Large intestine (tissue), 3 donors: ENCODE measurements around the gene CFAP74. TPM values are rescaled to one million over a fixed set of nuclear protein-coding genes. Genes with fewer than 3 reads are reported as not detected.

ENCODE experiments used
- DNase-seq, 2 donors: peaks; one replicate each; pipeline versions ENCODE4 v3.0.0 to v3.0.0-alpha.2; 2013
- H3K27ac ChIP-seq: one replicate; pipeline ENCODE4 v1.5.1; 2013; ENCODE audit warnings: low read length
- H3K27me3 ChIP-seq: 2 replicates; pipeline ENCODE4 v1.6.1; 2013; ENCODE audit warnings: low read length; ENCODE audit not compliant: control insufficient read depth, insufficient read depth
- H3K36me3 ChIP-seq: 2 replicates; pipeline ENCODE4 v1.6.1; 2013; ENCODE audit warnings: low read length; ENCODE audit not compliant: control insufficient read depth, insufficient read depth
- H3K4me1 ChIP-seq: one replicate; pipeline ENCODE4 v1.6.1; 2013; ENCODE audit warnings: low read length; ENCODE audit not compliant: control insufficient read depth, insufficient read depth
- H3K4me3 ChIP-seq: one replicate; pipeline ENCODE4 v1.5.1; 2013; ENCODE audit warnings: low read length
- H3K9me3 ChIP-seq: one replicate; pipeline ENCODE4 v1.6.1; 2013; ENCODE audit warnings: mild to moderate bottlenecking, low read depth, low read length, moderate library complexity; ENCODE audit not compliant: control insufficient read depth
- WGBS: methylation state at CpG from one replicate; pipeline ENCODE4 v1.1.5; 2013; ENCODE audit warnings: low lambda C conversion rate; ENCODE audit not compliant: insufficient coverage; 5-methylcytosine and 5-hydroxymethylcytosine counted together
- polyA plus RNA-seq: library from polyadenylated mRNA; unstranded; fragments of 120-200 nt; gene quantifications from one replicate; pipeline ENCODE4 v1.2.1, GENCODE V29; 2013

CFAP74 gene
- polyA plus RNA-seq, 1 donor: 1.4 TPM

DNA sequence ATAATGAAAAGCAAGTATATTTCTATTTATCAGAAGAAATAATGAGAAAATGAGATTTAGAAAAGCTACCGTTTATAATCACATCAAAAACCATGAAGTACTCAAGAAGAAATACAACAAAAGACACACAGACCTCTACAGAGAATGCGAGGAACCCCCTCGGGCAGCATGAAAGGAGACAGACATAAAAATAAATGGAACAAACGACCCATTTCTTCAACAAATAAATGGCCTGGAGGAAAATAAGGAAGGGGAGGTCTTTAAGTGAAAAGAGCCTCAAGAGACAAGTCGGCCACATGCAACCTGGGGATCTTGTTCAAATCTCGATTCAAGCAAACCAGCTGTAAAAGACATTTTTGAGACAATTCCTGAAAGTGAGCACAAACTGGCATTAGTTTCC is 6.0 kb downstream of the CFAP74 start:
- no peak for DNase-seq
- WGBS: 66% methylated on average over 3 of the region's 6 CpGs
- Histone ChIP-seq H3K4me3 (no peak overlapping the region), H3K4me1 (no peaks in the 10 kb centered on the region), H3K27ac (no peak overlapping the region), H3K27me3 (peaks cover 5% of the 10 kb centered on the region), H3K9me3 (no peaks in the 10 kb centered on the region), H3K36me3 (no peaks in the 10 kb centered on the region)

DNA sequence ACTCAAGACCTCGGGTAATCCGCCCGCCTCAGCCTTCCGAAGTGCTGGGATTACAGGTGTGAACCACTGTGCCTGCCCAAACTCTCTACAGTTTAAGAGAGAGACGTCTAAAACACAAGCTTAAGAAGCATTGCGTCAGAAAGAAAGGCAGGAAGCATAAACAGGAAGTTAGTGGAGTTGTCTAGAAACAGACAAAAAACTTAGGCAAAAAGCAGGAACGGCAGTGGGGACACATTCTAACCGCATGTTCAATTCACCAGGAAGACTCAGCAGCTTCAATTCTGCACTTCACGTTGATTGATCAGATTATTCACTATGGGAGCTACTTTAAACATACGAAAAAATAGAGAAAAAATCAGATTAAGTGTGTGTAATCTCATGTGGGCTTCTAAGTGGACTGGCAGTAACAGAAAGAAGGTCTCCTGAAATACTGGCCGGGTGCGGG is 7.4 kb downstream of the CFAP74 start:
- H3K4me3 ChIP-seq: no peak overlapping the region
- H3K9me3 ChIP-seq: no peaks in the 10 kb centered on the region
- DNase-seq: no peak
- no peaks in the 10 kb centered on the region for H3K4me1 ChIP-seq
- 68% methylated on average over 3 of the region's 12 CpGs for WGBS
- H3K36me3 ChIP-seq: no peaks in the 10 kb centered on the region
- peaks cover 5% of the 10 kb centered on the region for H3K27me3 ChIP-seq
- no peak overlapping the region for H3K27ac ChIP-seq

DNA sequence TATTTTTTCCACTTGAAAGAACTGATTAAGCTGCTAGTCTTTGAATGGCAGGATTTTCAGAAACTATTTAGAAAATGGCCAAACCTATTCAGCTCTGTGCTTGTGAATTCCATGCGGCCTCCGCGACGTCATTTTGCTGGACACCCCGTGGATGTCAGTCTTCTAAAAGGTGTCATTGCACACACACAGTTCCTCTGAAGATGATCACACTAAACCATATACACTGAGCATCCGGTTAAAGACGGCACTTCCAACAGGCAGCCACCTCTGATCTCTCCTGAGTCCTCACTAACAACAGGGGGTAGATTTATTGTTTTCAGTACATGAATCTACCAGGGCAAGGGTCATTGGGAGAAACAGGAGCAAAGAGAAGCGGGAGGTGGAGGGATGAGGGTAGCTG is 9.1 kb downstream of the CFAP74 start:
- Histone ChIP-seq H3K9me3 (no peaks in the 10 kb centered on the region), H3K36me3 (no peaks in the 10 kb centered on the region), H3K27ac (no peak overlapping the region), H3K4me1 (no peaks in the 10 kb centered on the region), H3K27me3 (peaks cover 5% of the 10 kb centered on the region), H3K4me3 (no peak overlapping the region)
- WGBS: 0% methylated on average over 1 of the region's 8 CpGs
- no peak for DNase-seq

DNA sequence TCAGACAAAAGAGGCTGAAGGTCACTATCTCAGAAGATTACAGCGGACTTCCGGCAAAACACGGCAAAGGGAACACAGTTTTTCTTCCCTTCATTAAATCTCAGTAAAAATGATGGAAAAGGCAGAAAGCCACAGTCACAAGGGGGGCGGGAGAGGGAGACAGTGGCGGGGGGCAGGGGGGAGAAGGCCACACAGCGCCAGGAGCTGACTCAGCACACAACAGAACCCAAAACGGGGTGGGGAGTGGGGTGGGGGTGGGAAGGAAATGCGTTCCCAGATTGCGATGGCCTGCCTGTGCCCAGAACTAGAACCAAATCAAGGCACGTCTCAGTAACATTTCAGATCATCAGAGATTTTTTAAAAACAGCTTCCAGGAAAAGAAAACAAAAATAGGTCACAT is 13.4 kb downstream of the CFAP74 start:
- H3K27me3 ChIP-seq: peaks cover 18% of the 10 kb centered on the region
- no CpG with 5 or more reads among the region's 10 CpGs for WGBS

DNA sequence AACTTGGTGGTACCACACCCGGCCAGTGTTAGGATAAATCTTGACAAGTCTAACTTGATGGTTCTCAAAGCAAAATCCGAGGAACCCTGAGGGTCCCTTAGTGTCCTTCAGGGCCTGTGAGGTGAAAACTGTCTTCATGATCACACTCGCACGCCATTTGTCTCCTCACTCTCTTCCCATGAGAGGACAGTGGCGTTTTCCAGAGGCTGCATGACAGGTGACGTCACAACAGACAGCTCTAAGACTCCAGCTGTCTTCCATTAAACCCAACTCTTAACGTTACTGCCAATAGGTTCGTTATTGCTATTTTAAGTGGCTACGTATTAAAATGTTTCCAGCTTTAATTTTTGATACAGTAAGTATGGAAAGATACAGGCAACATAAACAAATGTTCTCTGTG is 13.8 kb downstream of the CFAP74 start:
- H3K4me3 ChIP-seq: no peak overlapping the region
- H3K36me3 ChIP-seq: no peaks in the 10 kb centered on the region
- H3K4me1 ChIP-seq: no peaks in the 10 kb centered on the region
- WGBS: 86% methylated on average over 3 of the region's 9 CpGs
- DNase-seq: no peak
- H3K9me3 ChIP-seq: no peaks in the 10 kb centered on the region
- no peak overlapping the region for H3K27ac ChIP-seq
- peaks cover 17% of the 10 kb centered on the region for H3K27me3 ChIP-seq

More for the DNA sequence above, 13.4 kb downstream of the CFAP74 start:
- Histone ChIP-seq H3K4me1 (no peaks in the 10 kb centered on the region), H3K4me3 (no peak overlapping the region), H3K27ac (no peak overlapping the region), H3K36me3 (no peaks in the 10 kb centered on the region), H3K9me3 (no peaks in the 10 kb centered on the region)
- no peak for DNase-seq

DNA sequence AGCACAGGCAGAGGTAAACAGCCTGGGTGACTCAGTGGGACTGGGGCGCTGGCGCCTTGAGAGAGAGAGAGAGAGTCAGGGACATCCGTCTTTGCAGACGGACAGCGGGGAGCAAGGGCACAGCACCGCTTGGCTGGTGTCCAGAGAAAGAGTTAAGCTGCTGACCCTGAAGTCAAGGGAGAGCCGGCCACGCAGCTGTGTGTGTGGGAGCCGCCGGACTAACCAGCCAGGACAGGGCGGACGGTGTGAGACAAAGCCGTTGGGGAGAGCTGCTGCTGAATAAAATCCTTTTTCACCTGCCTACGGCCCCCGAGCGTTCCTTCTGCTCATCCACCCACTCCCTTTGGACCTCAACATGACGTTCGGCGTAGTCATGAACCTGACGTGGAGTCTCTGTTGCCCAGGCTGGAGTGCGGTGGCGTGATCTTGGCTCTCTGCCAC is 14.5 kb downstream of the CFAP74 start:
- Histone ChIP-seq H3K4me1 (no peaks in the 10 kb centered on the region), H3K36me3 (no peaks in the 10 kb centered on the region), H3K9me3 (no peaks in the 10 kb centered on the region), H3K27me3 (peaks cover 13% of the 10 kb centered on the region), H3K27ac (no peak overlapping the region), H3K4me3 (no peak overlapping the region)
- no CpG with 5 or more reads among the region's 22 CpGs for whole genome bisulfite sequencing
- no peak for DNase-seq

DNA sequence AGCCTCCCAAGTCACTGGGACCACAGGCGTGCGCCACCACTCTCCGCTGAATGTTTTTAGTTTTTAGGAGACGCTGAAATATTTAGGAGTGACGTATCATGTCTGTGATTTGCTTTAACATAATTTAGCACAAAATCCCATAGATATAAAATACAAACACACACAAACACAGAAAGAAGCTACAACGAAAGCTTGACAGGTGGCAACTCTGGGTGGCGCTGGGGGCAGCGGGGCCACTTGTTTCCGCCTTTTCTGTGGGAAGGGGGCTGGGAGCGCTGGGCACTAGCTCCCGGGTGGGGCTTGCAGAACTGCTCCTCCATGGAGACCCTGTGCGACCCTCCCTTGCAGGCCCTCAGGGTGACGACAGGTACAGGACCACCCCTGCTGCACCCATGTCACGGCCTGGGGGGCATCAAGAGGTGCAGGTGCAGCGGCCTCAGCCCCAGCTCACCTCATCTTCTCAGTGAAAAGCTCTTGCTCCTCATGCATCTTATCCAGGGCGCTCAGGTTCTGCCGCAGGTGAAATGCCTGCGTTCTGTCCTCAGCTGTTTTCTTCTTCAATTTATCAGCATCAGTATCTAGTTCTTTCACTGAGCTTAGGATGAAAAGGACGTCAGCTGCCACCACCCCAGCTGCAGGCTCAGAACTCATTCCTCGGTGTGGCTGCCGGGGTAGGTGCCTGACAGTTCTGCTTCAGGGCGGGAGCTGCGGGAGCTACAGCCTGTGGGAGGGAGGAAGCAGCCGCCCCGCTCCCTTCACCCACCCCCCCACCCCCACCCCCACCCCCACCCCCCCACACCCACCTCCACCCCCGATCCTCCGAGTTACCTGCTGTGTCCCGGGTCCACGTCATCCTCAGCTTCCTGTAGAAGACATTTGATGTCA is 15.3 kb downstream of the CFAP74 start:
- H3K27ac ChIP-seq: no peak overlapping the region
- H3K4me1 ChIP-seq: no peaks in the 10 kb centered on the region
- H3K36me3 ChIP-seq: no peaks in the 10 kb centered on the region
- no peak for DNase-seq
- peaks cover 1% of the 10 kb centered on the region for H3K9me3 ChIP-seq
- peaks cover 13% of the 10 kb centered on the region for H3K27me3 ChIP-seq
- no CpG with 5 or more reads among the region's 29 CpGs for WGBS
- no peak overlapping the region for H3K4me3 ChIP-seq

DNA sequence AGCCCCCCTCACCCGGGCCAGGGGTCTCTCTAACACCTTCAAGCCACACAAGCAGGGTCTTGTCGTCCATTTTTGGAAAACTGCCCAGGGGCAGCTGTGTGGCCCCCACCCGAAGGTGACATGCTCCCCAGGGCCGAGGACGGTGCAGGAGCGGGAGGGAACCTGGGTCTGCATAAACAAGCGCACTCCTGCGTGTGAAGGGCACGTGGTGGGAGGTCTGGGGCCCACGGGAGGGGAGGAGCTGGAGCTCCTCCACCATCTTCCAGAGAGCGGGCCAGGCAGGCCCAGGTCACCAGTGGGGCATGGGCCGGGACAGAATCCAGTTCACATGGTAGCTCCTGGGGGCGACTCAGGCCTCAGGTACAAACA is 16.5 kb downstream of the CFAP74 start:
- H3K27me3 ChIP-seq: peaks cover 13% of the 10 kb centered on the region
- no peak for DNase-seq

DNA sequence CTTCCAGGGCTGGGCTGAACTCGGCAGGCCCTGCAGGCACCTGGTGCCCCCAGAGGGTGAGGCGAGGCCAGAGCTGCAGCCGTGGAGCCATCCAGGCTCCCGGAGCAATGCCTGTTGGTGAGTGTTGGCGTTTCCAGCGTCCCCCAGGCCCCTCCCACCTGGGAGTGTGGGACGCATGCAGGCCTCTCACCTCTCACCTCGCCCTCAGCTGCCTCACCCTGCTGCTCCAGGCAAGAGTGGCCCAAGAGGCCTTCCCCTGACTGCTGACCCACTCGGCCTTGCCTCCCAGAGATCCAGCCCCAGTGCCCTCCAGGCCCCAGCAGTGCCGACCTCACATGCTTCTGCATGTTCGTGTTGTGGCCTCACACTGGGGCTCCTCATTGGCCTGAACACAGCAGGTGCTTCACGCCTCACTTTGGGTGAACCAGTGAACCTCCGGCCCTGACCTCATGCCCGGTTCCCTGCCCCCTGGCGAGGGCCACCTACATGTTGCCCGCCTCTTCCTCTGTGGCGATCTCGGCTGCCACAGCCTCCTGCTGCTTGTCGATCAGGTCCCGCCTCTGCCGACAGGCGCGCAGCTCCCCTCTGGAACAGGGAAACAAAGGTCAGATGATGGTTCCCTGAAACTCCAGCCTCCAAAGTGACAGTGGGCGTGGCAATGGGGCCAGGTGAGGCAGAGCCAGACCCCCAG is 17.0 kb downstream of the CFAP74 start:
- Histone ChIP-seq H3K4me1 (no peaks in the 10 kb centered on the region), H3K27ac (no peak overlapping the region), H3K9me3 (peaks cover 9% of the 10 kb centered on the region), H3K36me3 (no peaks in the 10 kb centered on the region), H3K27me3 (peaks cover 13% of the 10 kb centered on the region), H3K4me3 (no peak overlapping the region)
- DNase-seq: no peak
- no CpG with 5 or more reads among the region's 24 CpGs for WGBS

More for the DNA sequence above, 16.5 kb downstream of the CFAP74 start:
- H3K36me3 ChIP-seq: no peaks in the 10 kb centered on the region
- no peak overlapping the region for H3K27ac ChIP-seq
- H3K4me1 ChIP-seq: no peaks in the 10 kb centered on the region
- H3K4me3 ChIP-seq: no peak overlapping the region
- WGBS: no CpG with 5 or more reads among the region's 13 CpGs
- peaks cover 5% of the 10 kb centered on the region for H3K9me3 ChIP-seq

DNA sequence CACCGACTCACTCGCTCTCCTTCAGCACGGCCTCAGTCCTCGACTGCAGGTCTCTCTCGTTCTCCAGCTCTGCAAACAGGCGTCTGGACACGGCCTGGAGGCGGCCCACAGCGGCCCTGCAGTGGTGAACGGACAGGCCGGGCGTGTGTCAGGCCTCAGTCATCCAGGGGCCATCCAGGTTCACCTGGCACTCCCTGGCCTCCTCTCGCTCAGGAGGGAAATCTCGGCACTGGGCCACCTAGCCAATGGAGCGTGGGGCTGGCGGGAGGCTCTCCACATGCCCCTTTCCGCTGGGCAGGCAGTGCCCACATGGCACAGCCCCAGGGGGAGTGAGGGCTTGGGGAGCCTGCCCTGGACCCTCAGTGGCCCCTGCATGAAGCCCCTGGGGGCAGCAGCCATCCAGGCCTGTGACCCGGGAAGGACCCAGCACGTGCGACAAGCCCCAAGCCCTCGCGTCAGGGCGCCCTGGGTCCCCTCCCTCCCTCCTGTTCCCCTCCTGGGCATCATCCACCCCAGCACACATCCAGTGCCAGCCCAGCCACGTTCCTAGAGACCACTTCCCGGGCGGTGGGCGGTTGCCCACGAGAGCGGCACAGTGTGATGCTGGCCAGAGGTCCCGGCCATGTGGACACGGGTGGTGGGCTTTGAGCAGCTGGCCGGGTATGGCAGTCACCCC is 18.1 kb downstream of the CFAP74 start:
- H3K4me3 ChIP-seq: no peak overlapping the region
- DNase-seq: no peak
- 70% methylated on average over 2 of the region's 32 CpGs for WGBS
- H3K4me1 ChIP-seq: no peaks in the 10 kb centered on the region
- H3K27ac ChIP-seq: no peak overlapping the region
- H3K9me3 ChIP-seq: peaks cover 18% of the 10 kb centered on the region
- no peaks in the 10 kb centered on the region for H3K36me3 ChIP-seq
- peaks cover 13% of the 10 kb centered on the region for H3K27me3 ChIP-seq
